OCI-LY7 (cell line): ENCODE data around the gene GAL. TPM values are rescaled to one million over a fixed set of nuclear protein-coding genes. Genes with fewer than 3 reads are reported as not detected.

Source experiments
- BruUV-seq: library from RNA; stranded (reverse); fragments of 400-500 nt; replicated peaks from 2 replicates; lab custom pipeline; 2021; lab: Mats Ljungman, UMichigan
- CTCF ChIA-PET: fragments of 300-600 bp; sonication (Branson Sonifier 250); formaldehyde crosslinking; loops from one replicate; lab custom pipeline; 2022; ENCODE audit warnings: antibody characterized with exemption; ENCODE audit not compliant: unreplicated experiment; lab: Charles Lee
- POLR2A ChIA-PET: fragments of 300-600 bp; sonication (Branson Sonifier 250); formaldehyde crosslinking; loops from one replicate; lab custom pipeline; 2022; ENCODE audit warnings: antibody characterized with exemption; lab: Charles Lee
- DNase-seq: peaks from one replicate; pipeline ENCODE4 v3.0.0-alpha.2; 2015; ENCODE audit warnings: low spot score
- H2AFZ ChIP-seq: fragments of 200-600 bp; sonication (generic), shearing (Covaris generic); 2 replicates; pipeline ENCODE4 v1.6.1; 2014; ENCODE audit warnings: mild to moderate bottlenecking, antibody characterized with exemption, low read length, moderate library complexity
- H3K27ac ChIP-seq: fragments of 200-600 bp; sonication (generic); 2 replicates; pipeline ENCODE4 v1.5.1; 2014; ENCODE audit warnings: mixed run types, low read depth, mild to moderate bottlenecking, moderate library complexity, low read length, inconsistent platforms; ENCODE audit not compliant: poor library complexity, severe bottlenecking
- H3K36me3 ChIP-seq: fragments of 200-600 bp; sonication (generic); 2 replicates; pipeline ENCODE4 v1.6.1; 2014; ENCODE audit warnings: mild to moderate bottlenecking, antibody characterized with exemption, low read length, moderate library complexity, mixed read lengths; ENCODE audit not compliant: insufficient read depth
- H3K4me1 ChIP-seq: fragments of 200-600 bp; sonication (generic); 2 replicates; pipeline ENCODE4 v1.5.1; 2014; ENCODE audit warnings: mild to moderate bottlenecking, low read length; ENCODE audit not compliant: insufficient read depth, poor library complexity, severe bottlenecking
- H3K4me2 ChIP-seq: fragments of 200-600 bp; sonication (generic); 2 replicates; pipeline ENCODE4 v1.6.1; 2014; ENCODE audit warnings: mild to moderate bottlenecking, low read length
- H3K4me3 ChIP-seq: fragments of 200-600 bp; sonication (generic); 2 replicates; pipeline ENCODE4 v1.5.1; 2014; ENCODE audit warnings: mild to moderate bottlenecking, low read depth, low read length; ENCODE audit not compliant: poor library complexity, severe bottlenecking
- H3K79me2 ChIP-seq: fragments of 200-600 bp; sonication (generic); 2 replicates; pipeline ENCODE4 v1.6.1; 2016; ENCODE audit warnings: low read depth, mild to moderate bottlenecking, low read length, moderate library complexity, mixed read lengths; ENCODE audit not compliant: insufficient read depth
- H3K9me2 ChIP-seq: fragments of 200-600 bp; sonication (generic); 2 replicates; pipeline ENCODE4 v1.6.1; 2016; ENCODE audit warnings: mild to moderate bottlenecking, low read length, mixed read lengths; ENCODE audit not compliant: insufficient read depth
- H3K9me3 ChIP-seq: fragments of 200-600 bp; sonication (generic); 2 replicates; pipeline ENCODE4 v1.6.1; 2014; ENCODE audit warnings: mild to moderate bottlenecking, mixed run types, low read length, mixed read lengths
- H4K20me1 ChIP-seq: fragments of 200-600 bp; sonication (generic); 2 replicates; pipeline ENCODE4 v1.6.1; 2014; ENCODE audit warnings: mild to moderate bottlenecking, antibody characterized with exemption, low read length, moderate library complexity, mixed read lengths; ENCODE audit not compliant: insufficient read depth
- CTCF ChIP-seq: fragments of 200-600 bp; sonication (generic); conservative IDR thresholded peaks from 2 replicates; pipeline ENCODE4 v1.5.1; 2014; ENCODE audit warnings: mild to moderate bottlenecking, antibody characterized with exemption, low read length, moderate library complexity, mixed read lengths
- EZH2phosphoT487 ChIP-seq: fragments of 200-600 bp; sonication (generic); IDR thresholded peaks from 2 replicates; pipeline ENCODE4 v1.6.1; 2018; ENCODE audit warnings: low read depth, borderline replicate concordance, mild to moderate bottlenecking, mixed run types, antibody characterized with exemption, low read length, moderate library complexity, mixed read lengths
- intact Hi-C: fragments of 100-400 bp; cut with micrococcal nuclease; formaldehyde crosslinking; loops from one replicate; pipeline ENCODE4 v1.10.0; 2022; ENCODE audit not compliant: unreplicated experiment
- total RNA-seq, 2 experiments: library from RNA; depleted of rRNA in 1 of 2; stranded (reverse); fragments of >200 nt in 1 of 2; shearing (Covaris generic) in 1 of 2; gene quantifications; 2 replicates each; pipeline ENCODE4 v1.2.3, GENCODE V29; 2014 to 2022

Gene GAL
- total RNA-seq, 2 experiments from 2014 or later, result not detected

- H3K36me3 ChIP-seq, result no peaks in the 10 kb centered on the region
- H3K9me3 ChIP-seq, result no peaks in the 10 kb centered on the region
- ChIA-PET CTCF (no interaction called here), POLR2A (no interaction called here)
- intact Hi-C loops, result no loop called here
- BruUV-seq, result no TSS peak
- no peaks in the 10 kb centered on the region for H4K20me1 ChIP-seq
- TF ChIP-seq EZH2phosphoT487 (no peak), CTCF (no peak)
- no peaks in the 10 kb centered on the region for H3K79me2 ChIP-seq
- no peak overlapping the region for H3K4me3 ChIP-seq
- H3K27ac ChIP-seq, result no peak overlapping the region
- no peak overlapping the region for H3K4me2 ChIP-seq
- no peak for DNase-seq
- H3K4me1 ChIP-seq, result no peaks in the 10 kb centered on the region
- no peak overlapping the region for H2AFZ ChIP-seq
- no peaks in the 10 kb centered on the region for H3K9me2 ChIP-seq
These were observed 36.7 kb downstream of the GAL start for GRCh38 chr11:68721075-68721474.

- Histone ChIP-seq H4K20me1 (no peaks in the 10 kb centered on the region), H3K27ac (no peak overlapping the region), H3K4me2 (no peak overlapping the region), H2AFZ (no peak overlapping the region), H3K79me2 (no peaks in the 10 kb centered on the region), H3K4me3 (no peak overlapping the region), H3K4me1 (no peaks in the 10 kb centered on the region), H3K9me2 (no peaks in the 10 kb centered on the region), H3K9me3 (no peaks in the 10 kb centered on the region), H3K36me3 (no peaks in the 10 kb centered on the region)
- no peak for DNase-seq
- ChIA-PET POLR2A (no interaction called here), CTCF (no interaction called here)
- BruUV-seq, result no TSS peak
- TF ChIP-seq EZH2phosphoT487 (no peak), CTCF (no peak)
- intact Hi-C loops, result no loop called here
These were observed 37.8 kb downstream of the GAL start for GRCh38 chr11:68722143-68722542.

GRCh38 chr11:68724293-68724692, 39.9 kb downstream of the GAL start:
- TF ChIP-seq EZH2phosphoT487, result no peak
- TF ChIP-seq CTCF, result no peak
- Histone ChIP-seq H3K9me2 (no peaks in the 10 kb centered on the region), H4K20me1 (no peaks in the 10 kb centered on the region), H3K36me3 (no peaks in the 10 kb centered on the region), H2AFZ (no peak overlapping the region), H3K4me1 (no peaks in the 10 kb centered on the region), H3K9me3 (no peaks in the 10 kb centered on the region), H3K4me2 (no peak overlapping the region), H3K4me3 (no peak overlapping the region), H3K79me2 (no peaks in the 10 kb centered on the region), H3K27ac (no peak overlapping the region)
- no TSS peak for BruUV-seq
- intact Hi-C loops, result no loop called here
- DNase-seq, result no peak
- CTCF ChIA-PET, result no interaction called here
- POLR2A ChIA-PET, result no interaction called here
